HG02759 (cell line): ENCODE results near the gene FAM124A.

Source experiments
- ATAC-seq: cut with Tn5 transposase; IDR thresholded peaks from one replicate; pipeline ENCODE4 v1.9.1; 2021; ENCODE audit warnings: mild to moderate bottlenecking, moderate library complexity; ENCODE audit not compliant: unreplicated experiment

FAM124A gene

GRCh38 chr13:51218626-51219025 is 3.6 kb upstream of the FAM124A start:
- no peak for ATAC-seq

GRCh38 chr13:51220706-51221105 is 1.5 kb upstream of the FAM124A start:
- no peak for ATAC-seq

- no peak for ATAC-seq
Observed at GRCh38 chr13:51221108-51221507, 1.1 kb upstream of the FAM124A start.

GRCh38 chr13:51221674-51222036 is 543 bp upstream of the FAM124A start:
- ATAC-seq, result no peak

- ATAC-seq, result no peak
Observed at GRCh38 chr13:51222686-51223559, 725 bp downstream of the FAM124A start.

GRCh38 chr13:51223560-51224270 is 1.5 kb downstream of the FAM124A start:
- ATAC-seq, result no peak

- ATAC-seq, result no peak
Observed at GRCh38 chr13:51225029-51225428, 2.8 kb downstream of the FAM124A start.

GRCh38 chr13:51227404-51227803 is 5.2 kb downstream of the FAM124A start:
- no peak for ATAC-seq

GRCh38 chr13:51229101-51229719 is 7.0 kb downstream of the FAM124A start:
- ATAC-seq, result no peak

- ATAC-seq, result no peak
Observed at GRCh38 chr13:51229731-51230130, 7.5 kb downstream of the FAM124A start.

GRCh38 chr13:51230477-51231105 is 8.4 kb downstream of the FAM124A start:
- ATAC-seq, result no peak

GRCh38 chr13:51231456-51231855 is 9.3 kb downstream of the FAM124A start:
- ATAC-seq, result no peak

GRCh38 chr13:51232328-51232727 is 10.1 kb downstream of the FAM124A start:
- ATAC-seq, result no peak

GRCh38 chr13:51233117-51233826 is 11.1 kb downstream of the FAM124A start:
- no peak for ATAC-seq

- no peak for ATAC-seq
Observed at GRCh38 chr13:51234676-51235075, 12.5 kb downstream of the FAM124A start.

GRCh38 chr13:51235186-51235585 is 13.0 kb downstream of the FAM124A start:
- no peak for ATAC-seq

- no peak for ATAC-seq
Observed at GRCh38 chr13:51235756-51236490, 13.7 kb downstream of the FAM124A start.

GRCh38 chr13:51236491-51236792 is 14.2 kb downstream of the FAM124A start:
- ATAC-seq, result no peak

GRCh38 chr13:51237386-51237785 is 15.2 kb downstream of the FAM124A start:
- ATAC-seq, result no peak

GRCh38 chr13:51237887-51238286 is 15.7 kb downstream of the FAM124A start:
- no peak for ATAC-seq
